HEK293T (cell line): Measurements from ENCODE around the gene GFRA1.

Source experiments
- FOXA1 ChIP-seq: fragments of 450-650 bp; IDR thresholded peaks from 2 replicates; pipeline ENCODE4 v1.6.1; 2016; ENCODE audit warnings: mild to moderate bottlenecking
- HDGF ChIP-seq: fragments of 450-650 bp; IDR thresholded peaks from 2 replicates; pipeline ENCODE4 v1.6.1; 2017; ENCODE audit warnings: antibody characterized with exemption, borderline replicate concordance
- SUZ12 ChIP-seq: fragments of 450-650 bp; IDR thresholded peaks from 2 replicates; pipeline ENCODE4 v1.6.1; 2016; ENCODE audit warnings: mild to moderate bottlenecking
- TARDBP ChIP-seq: fragments of 450-650 bp; IDR thresholded peaks from 2 replicates; pipeline ENCODE4 v1.6.1; 2016
- ZNF384 ChIP-seq: fragments of 450-650 bp; IDR thresholded peaks from 2 replicates; pipeline ENCODE4 v1.6.1; 2016

DNA sequence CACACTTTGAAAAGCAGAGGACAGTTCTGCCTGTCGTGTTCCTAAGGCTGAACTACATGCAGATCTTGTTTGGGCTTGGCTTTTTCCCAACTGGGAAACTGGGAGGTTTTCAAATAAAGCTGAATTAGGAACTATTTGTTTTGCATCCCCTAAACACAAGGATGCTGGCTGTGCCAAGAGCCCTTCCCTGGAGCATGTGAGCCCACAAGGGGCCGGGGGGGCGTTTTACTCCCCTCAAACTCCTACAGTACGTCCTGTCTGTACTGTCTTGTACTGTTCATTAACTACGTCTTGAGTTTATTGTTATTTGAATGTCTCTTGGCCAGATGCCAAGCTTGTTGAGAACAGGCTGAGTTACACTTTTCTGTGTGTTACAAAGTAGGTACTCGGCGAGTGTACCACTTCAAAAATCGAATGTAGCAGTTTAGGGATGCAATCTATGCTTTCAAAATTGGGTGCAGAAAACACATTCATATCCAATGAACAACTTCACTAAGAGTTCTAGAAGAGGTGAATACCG lies 94.9 kb downstream of the GFRA1 start:
- no peak for TF ChIP-seq ZNF384
- no peak for TF ChIP-seq TARDBP
- no peak for TF ChIP-seq SUZ12
- TF ChIP-seq HDGF = no peak
- no peak for TF ChIP-seq FOXA1
